GM23338 (cell line): ENCODE data around the gene OSBPL5. TPM values are rescaled to one million over a fixed set of nuclear protein-coding genes. Genes with fewer than 3 reads are reported as not detected.

Experiments used
- ATAC-seq: fragments of 200-7000 bp; cut with Tn5 transposase; 3 replicates; pipeline ENCODE4 v1.9.1; 2020
- DNase-seq: peaks from one replicate; pipeline ENCODE4 v3.0.0-alpha.2; 2015; ENCODE audit warnings: low spot score
- H2AFZ ChIP-seq: fragments of 200-600 bp; sonication (generic); 2 replicates; pipeline ENCODE4 v1.8.0; 2016; ENCODE audit warnings: antibody characterized with exemption, mild to moderate bottlenecking, moderate library complexity
- H3F3A ChIP-seq: fragments of 200-600 bp; sonication (generic); replicated peaks from 2 replicates; pipeline ENCODE4 v1.8.0; 2017; ENCODE audit warnings: antibody characterized with exemption, mixed run types, low read depth
- H3K27ac ChIP-seq: fragments of 200-600 bp; sonication (generic); 2 replicates; pipeline ENCODE4 v1.6.1; 2016; ENCODE audit warnings: low read depth
- H3K27me3 ChIP-seq: fragments of 200-600 bp; sonication (generic); 2 replicates; pipeline ENCODE4 v1.8.0; 2016; ENCODE audit warnings: mild to moderate bottlenecking, mixed run types, moderate library complexity; ENCODE audit not compliant: insufficient read depth
- H3K36me3 ChIP-seq: fragments of 200-600 bp; sonication (generic); 2 replicates; pipeline ENCODE4 v1.8.0; 2016; ENCODE audit warnings: mild to moderate bottlenecking; ENCODE audit not compliant: insufficient read depth
- H3K4me1 ChIP-seq: fragments of 200-600 bp; sonication (generic); 2 replicates; pipeline ENCODE4 v1.8.0; 2016; ENCODE audit warnings: mild to moderate bottlenecking, moderate library complexity; ENCODE audit not compliant: insufficient read depth
- H3K4me2 ChIP-seq: fragments of 200-600 bp; sonication (generic); 2 replicates; pipeline ENCODE4 v1.7.1; 2017; ENCODE audit warnings: mixed run types
- H3K4me3 ChIP-seq: fragments of 200-600 bp; sonication (generic); 2 replicates; pipeline ENCODE4 v1.6.1; 2016; ENCODE audit warnings: mixed run types
- H3K79me2 ChIP-seq: fragments of 200-600 bp; sonication (generic); replicated peaks from 2 replicates; pipeline ENCODE4 v1.8.0; 2017; ENCODE audit warnings: mild to moderate bottlenecking; ENCODE audit not compliant: insufficient read depth
- H3K9me2 ChIP-seq: fragments of 200-600 bp; sonication (generic); 2 replicates; pipeline ENCODE4 v1.8.0; 2017; ENCODE audit not compliant: insufficient read depth
- H4K20me1 ChIP-seq: fragments of 200-600 bp; sonication (generic); replicated peaks from 2 replicates; pipeline ENCODE4 v1.8.0; 2017; ENCODE audit warnings: mild to moderate bottlenecking; ENCODE audit not compliant: insufficient read depth
- H3K27ac Mint-ChIP-seq: 2 replicates; pipeline ENCODE4 v1.8.0; 2020; ENCODE audit warnings: inconsistent platforms, mild to moderate bottlenecking, moderate library complexity, mixed read lengths
- H3K27me3 Mint-ChIP-seq: 3 replicates; pipeline ENCODE4 v1.8.0; 2022; ENCODE audit warnings: low read depth, mild to moderate bottlenecking, moderate library complexity, mixed read lengths, inconsistent platforms; ENCODE audit not compliant: insufficient read depth, poor library complexity
- H3K36me3 Mint-ChIP-seq: 3 replicates; pipeline ENCODE4 v1.8.0; 2021; ENCODE audit warnings: low read depth, mild to moderate bottlenecking, inconsistent platforms, moderate library complexity, mixed read lengths
- H3K4me1 Mint-ChIP-seq: 3 replicates; pipeline ENCODE4 v1.8.0; 2020; ENCODE audit warnings: mild to moderate bottlenecking, inconsistent platforms, mixed read lengths
- H3K4me3 Mint-ChIP-seq: 3 replicates; pipeline ENCODE4 v1.8.0; 2021; ENCODE audit warnings: moderate library complexity, mild to moderate bottlenecking, inconsistent platforms, mixed read lengths
- H3K9me3 Mint-ChIP-seq: 3 replicates; pipeline ENCODE4 v1.8.0; 2020; ENCODE audit warnings: moderate library complexity, mild to moderate bottlenecking, inconsistent platforms, mixed read lengths
- CREB1 ChIP-seq: fragments of 250-450 bp; sonication (Bioruptor Pico); IDR thresholded peaks from 2 replicates; pipeline ENCODE4 v1.5.0; 2020; ENCODE audit warnings: low read depth, mild to moderate bottlenecking, moderate library complexity
- CTCF ChIP-seq, 2 experiments: fragments of 200-600 bp in 1 of 2; sonication (generic) in 1 of 2; conservative IDR thresholded peaks; 2 replicates each; pipeline versions ENCODE4 v1.5.1 to v1.6.1; 2016 to 2017; ENCODE audit warnings: antibody characterized with exemption in 2 of 2, low read depth in 2 of 2, mild to moderate bottlenecking in 2 of 2, moderate library complexity in 1 of 2
- EZH2 ChIP-seq: fragments of 200-600 bp; sonication (generic); IDR thresholded peaks from one replicate; pipeline ENCODE4 v1.8.0; 2017; ENCODE audit warnings: antibody characterized with exemption, mild to moderate bottlenecking, low read depth; ENCODE audit not compliant: unreplicated experiment
- EZH2phosphoT487 ChIP-seq: fragments of 200-600 bp; sonication (generic); IDR thresholded peaks from one replicate; pipeline ENCODE4 v1.8.1; 2018; ENCODE audit warnings: antibody characterized with exemption; ENCODE audit not compliant: unreplicated experiment
- NANOG ChIP-seq: IDR thresholded peaks from 2 replicates; pipeline ENCODE4 v1.6.1; 2016; ENCODE audit warnings: antibody characterized with exemption, borderline replicate concordance
- STAT1 ChIP-seq: IDR thresholded peaks from one replicate; pipeline ENCODE4 v1.6.1; 2016; ENCODE audit warnings: antibody characterized with exemption; ENCODE audit not compliant: unreplicated experiment
- polyA plus RNA-seq: library from polyadenylated mRNA; unstranded; fragments of >200 nt; fragmentation: Nextera tagmentation; extraction: Ambion mirVana; gene quantifications from 2 replicates; pipeline ENCODE4 v1.2.1, GENCODE V29; 2016
- total RNA-seq: library from RNA; depleted of rRNA; stranded (reverse); fragments of >200 nt; shearing (Covaris generic); gene quantifications from 2 replicates; pipeline ENCODE4 v1.2.3, GENCODE V29; 2014
- TF ChIP-seq, protein P1 (sequence below): fragments of 250-450 bp; sonication (Bioruptor Pico); IDR thresholded peaks from 2 replicates; pipeline ENCODE4 v1.5.0; 2020; ENCODE audit warnings: mild to moderate bottlenecking, moderate library complexity
- TF ChIP-seq, protein P2 (sequence below): IDR thresholded peaks from 2 replicates; pipeline ENCODE4 v1.6.1; 2016; ENCODE audit warnings: antibody characterized with exemption
- TF ChIP-seq, protein P3 (sequence below): IDR thresholded peaks from one replicate; pipeline ENCODE4 v1.6.1; 2018; ENCODE audit warnings: antibody characterized with exemption; ENCODE audit not compliant: unreplicated experiment

OSBPL5 gene
- total and polyA plus RNA-seq, 2 experiments from 2014 or later: 2.7 to 12.0 TPM

DNA sequence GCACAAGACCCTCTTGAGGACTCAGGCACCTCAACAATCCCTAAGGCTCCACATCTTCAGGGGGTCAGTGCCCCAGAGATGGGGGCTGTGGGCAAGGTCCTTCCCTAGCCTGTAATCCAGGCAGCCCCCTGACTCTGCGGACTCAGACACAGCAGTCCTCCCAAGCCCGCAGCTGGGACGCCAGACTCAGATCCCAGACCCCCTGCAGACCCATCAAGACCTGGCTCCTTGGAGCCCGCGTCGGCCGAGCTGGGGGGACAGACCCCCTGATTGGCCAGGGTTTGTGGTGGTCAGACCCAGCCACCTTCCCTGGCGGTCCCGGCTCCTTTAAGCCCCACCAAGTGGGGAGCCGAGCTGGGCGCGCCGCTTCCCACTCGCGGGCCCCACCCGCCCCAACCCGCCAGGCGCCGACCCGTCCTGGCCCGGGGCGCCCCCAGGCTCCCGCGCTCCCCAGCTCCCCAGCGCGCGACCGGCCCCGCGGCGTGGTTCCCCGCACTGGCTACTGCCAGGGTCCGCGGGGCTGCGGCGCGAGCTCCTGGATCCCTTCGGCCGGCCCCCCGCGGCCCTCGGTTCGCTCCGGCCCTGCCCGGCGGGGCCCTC lies 458 bp downstream of the OSBPL5 start (continued):
- TF ChIP-seq, protein P1, sequence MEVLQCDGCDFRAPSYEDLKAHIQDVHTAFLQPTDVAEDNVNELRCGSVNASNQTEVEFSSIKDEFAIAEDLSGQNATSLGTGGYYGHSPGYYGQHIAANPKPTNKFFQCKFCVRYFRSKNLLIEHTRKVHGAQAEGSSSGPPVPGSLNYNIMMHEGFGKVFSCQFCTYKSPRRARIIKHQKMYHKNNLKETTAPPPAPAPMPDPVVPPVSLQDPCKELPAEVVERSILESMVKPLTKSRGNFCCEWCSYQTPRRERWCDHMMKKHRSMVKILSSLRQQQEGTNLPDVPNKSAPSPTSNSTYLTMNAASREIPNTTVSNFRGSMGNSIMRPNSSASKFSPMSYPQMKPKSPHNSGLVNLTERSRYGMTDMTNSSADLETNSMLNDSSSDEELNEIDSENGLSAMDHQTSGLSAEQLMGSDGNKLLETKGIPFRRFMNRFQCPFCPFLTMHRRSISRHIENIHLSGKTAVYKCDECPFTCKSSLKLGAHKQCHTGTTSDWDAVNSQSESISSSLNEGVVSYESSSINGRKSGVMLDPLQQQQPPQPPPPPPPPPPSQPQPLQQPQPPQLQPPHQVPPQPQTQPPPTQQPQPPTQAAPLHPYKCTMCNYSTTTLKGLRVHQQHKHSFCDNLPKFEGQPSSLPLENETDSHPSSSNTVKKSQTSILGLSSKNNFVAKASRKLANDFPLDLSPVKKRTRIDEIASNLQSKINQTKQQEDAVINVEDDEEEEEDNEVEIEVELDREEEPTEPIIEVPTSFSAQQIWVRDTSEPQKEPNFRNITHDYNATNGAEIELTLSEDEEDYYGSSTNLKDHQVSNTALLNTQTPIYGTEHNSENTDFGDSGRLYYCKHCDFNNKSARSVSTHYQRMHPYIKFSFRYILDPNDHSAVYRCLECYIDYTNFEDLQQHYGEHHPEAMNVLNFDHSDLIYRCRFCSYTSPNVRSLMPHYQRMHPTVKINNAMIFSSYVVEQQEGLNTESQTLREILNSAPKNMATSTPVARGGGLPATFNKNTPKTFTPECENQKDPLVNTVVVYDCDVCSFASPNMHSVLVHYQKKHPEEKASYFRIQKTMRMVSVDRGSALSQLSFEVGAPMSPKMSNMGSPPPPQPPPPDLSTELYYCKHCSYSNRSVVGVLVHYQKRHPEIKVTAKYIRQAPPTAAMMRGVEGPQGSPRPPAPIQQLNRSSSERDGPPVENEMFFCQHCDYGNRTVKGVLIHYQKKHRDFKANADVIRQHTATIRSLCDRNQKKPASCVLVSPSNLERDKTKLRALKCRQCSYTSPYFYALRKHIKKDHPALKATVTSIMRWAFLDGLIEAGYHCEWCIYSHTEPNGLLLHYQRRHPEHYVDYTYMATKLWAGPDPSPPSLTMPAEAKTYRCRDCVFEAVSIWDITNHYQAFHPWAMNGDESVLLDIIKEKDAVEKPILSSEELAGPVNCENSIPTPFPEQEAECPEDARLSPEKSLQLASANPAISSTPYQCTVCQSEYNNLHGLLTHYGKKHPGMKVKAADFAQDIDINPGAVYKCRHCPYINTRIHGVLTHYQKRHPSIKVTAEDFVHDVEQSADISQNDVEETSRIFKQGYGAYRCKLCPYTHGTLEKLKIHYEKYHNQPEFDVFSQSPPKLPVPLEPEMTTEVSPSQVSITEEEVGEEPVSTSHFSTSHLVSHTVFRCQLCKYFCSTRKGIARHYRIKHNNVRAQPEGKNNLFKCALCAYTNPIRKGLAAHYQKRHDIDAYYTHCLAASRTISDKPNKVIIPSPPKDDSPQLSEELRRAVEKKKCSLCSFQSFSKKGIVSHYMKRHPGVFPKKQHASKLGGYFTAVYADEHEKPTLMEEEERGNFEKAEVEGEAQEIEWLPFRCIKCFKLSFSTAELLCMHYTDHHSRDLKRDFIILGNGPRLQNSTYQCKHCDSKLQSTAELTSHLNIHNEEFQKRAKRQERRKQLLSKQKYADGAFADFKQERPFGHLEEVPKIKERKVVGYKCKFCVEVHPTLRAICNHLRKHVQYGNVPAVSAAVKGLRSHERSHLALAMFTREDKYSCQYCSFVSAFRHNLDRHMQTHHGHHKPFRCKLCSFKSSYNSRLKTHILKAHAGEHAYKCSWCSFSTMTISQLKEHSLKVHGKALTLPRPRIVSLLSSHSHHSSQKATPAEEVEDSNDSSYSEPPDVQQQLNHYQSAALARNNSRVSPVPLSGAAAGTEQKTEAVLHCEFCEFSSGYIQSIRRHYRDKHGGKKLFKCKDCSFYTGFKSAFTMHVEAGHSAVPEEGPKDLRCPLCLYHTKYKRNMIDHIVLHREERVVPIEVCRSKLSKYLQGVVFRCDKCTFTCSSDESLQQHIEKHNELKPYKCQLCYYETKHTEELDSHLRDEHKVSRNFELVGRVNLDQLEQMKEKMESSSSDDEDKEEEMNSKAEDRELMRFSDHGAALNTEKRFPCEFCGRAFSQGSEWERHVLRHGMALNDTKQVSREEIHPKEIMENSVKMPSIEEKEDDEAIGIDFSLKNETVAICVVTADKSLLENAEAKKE (CRISPR knock-in tag): no peak
- no peak for TF ChIP-seq EZH2
- no peak for TF ChIP-seq STAT1
- no peak for TF ChIP-seq EZH2phosphoT487
- no peak for TF ChIP-seq CREB1 (CRISPR knock-in tag)

DNA sequence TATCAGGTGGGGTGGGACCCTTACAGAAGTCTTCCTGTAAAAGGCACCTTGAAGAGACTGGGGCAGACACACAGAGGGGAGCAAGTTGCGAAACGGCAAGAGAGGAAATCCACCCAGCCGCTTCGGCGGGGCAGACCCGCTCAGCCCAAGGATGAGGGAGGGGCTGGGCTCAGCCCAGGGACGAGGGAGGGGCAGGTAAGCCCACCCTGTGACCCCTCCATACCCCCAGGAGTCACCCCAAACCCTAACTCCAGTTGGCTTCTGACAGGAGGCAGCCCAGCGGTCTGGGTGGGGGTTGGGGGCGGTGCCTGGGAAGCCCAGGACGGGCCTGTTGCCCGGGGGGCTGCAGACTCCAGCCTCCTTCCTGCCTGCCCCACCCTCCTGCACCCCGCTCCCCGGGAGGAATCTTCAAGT lies 965 bp downstream of the OSBPL5 start:
- Mint-ChIP-seq H3K4me1 (peaks cover 37% of the 10 kb centered on the region), H3K36me3 (no peaks in the 10 kb centered on the region; the same call in 2 of the 3 replicates), H3K4me3 (peak overlapping the region; percentile 72), H3K27me3 (peaks cover 33% of the 10 kb centered on the region), H3K9me3 (no peaks in the 10 kb centered on the region), H3K27ac (no peak overlapping the region)
- no peaks in the 10 kb centered on the region for H3K79me2 ChIP-seq
- H3K27me3 ChIP-seq: peaks cover 40% of the 10 kb centered on the region
- no peak for DNase-seq
- TF ChIP-seq NANOG (no peak), EZH2 (no peak), CTCF (conservative IDR thresholded peaks at IDR 0.05; ENCODE audit: low read depth in 2 of 2) (no peak)
- TF ChIP-seq, protein P2, sequence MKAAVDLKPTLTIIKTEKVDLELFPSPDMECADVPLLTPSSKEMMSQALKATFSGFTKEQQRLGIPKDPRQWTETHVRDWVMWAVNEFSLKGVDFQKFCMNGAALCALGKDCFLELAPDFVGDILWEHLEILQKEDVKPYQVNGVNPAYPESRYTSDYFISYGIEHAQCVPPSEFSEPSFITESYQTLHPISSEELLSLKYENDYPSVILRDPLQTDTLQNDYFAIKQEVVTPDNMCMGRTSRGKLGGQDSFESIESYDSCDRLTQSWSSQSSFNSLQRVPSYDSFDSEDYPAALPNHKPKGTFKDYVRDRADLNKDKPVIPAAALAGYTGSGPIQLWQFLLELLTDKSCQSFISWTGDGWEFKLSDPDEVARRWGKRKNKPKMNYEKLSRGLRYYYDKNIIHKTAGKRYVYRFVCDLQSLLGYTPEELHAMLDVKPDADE: no peak
- TF ChIP-seq, protein P3, sequence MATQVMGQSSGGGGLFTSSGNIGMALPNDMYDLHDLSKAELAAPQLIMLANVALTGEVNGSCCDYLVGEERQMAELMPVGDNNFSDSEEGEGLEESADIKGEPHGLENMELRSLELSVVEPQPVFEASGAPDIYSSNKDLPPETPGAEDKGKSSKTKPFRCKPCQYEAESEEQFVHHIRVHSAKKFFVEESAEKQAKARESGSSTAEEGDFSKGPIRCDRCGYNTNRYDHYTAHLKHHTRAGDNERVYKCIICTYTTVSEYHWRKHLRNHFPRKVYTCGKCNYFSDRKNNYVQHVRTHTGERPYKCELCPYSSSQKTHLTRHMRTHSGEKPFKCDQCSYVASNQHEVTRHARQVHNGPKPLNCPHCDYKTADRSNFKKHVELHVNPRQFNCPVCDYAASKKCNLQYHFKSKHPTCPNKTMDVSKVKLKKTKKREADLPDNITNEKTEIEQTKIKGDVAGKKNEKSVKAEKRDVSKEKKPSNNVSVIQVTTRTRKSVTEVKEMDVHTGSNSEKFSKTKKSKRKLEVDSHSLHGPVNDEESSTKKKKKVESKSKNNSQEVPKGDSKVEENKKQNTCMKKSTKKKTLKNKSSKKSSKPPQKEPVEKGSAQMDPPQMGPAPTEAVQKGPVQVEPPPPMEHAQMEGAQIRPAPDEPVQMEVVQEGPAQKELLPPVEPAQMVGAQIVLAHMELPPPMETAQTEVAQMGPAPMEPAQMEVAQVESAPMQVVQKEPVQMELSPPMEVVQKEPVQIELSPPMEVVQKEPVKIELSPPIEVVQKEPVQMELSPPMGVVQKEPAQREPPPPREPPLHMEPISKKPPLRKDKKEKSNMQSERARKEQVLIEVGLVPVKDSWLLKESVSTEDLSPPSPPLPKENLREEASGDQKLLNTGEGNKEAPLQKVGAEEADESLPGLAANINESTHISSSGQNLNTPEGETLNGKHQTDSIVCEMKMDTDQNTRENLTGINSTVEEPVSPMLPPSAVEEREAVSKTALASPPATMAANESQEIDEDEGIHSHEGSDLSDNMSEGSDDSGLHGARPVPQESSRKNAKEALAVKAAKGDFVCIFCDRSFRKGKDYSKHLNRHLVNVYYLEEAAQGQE: no peak
- peak overlapping the region; percentile 93 for H3K4me2 ChIP-seq
- H3K36me3 ChIP-seq: no peaks in the 10 kb centered on the region
- no peaks in the 10 kb centered on the region for H3K9me2 ChIP-seq
- H3K4me1 ChIP-seq: peaks cover 18% of the 10 kb centered on the region; the same call in 1 of the 2 replicates
- peak overlapping the region; percentile 74 for H2AFZ ChIP-seq
- no peak overlapping the region for H3K27ac ChIP-seq
- 0 out of 2 replicates have a peak, but pooled peaks cover 2% of the 10 kb centered on the region for H3F3A ChIP-seq
- H3K4me3 ChIP-seq: peak overlapping the region; percentile 74
- H4K20me1 ChIP-seq: no peaks in the 10 kb centered on the region
- ATAC-seq: no peak; the same call in 2 of the 3 replicates
